ENCODE results near the gene TIAM2. TPM values are rescaled to one million over a fixed set of nuclear protein-coding genes. Genes with fewer than 3 reads are reported as not detected.
"Not testable (repeated sequence)": the region's sequence is repeated elsewhere in the genome, so short reads cannot be mapped to it uniquely, and the experiment has no call there.

TIAM2 gene
- total RNA-seq, 2 donors from 2014 or later: 9.3 to 10.3 TPM

GRCh38 chr6:155216312-155217046 is 221.4 kb downstream of the TIAM2 start:
- H3K27ac ChIP-seq: no peak overlapping the region
- no peaks in the 10 kb centered on the region for H3K4me1 ChIP-seq
- no peak for TF ChIP-seq CTCF (IDR thresholded peaks at IDR 0.05)
- no peaks in the 10 kb centered on the region for H3K9me3 ChIP-seq
- no peaks in the 10 kb centered on the region for H3K27me3 ChIP-seq
- no peak overlapping the region for H3K4me3 ChIP-seq
- DNase-seq (ENCODE audit: low spot score): no peak
- H3K36me3 ChIP-seq: no peaks in the 10 kb centered on the region

DNA sequence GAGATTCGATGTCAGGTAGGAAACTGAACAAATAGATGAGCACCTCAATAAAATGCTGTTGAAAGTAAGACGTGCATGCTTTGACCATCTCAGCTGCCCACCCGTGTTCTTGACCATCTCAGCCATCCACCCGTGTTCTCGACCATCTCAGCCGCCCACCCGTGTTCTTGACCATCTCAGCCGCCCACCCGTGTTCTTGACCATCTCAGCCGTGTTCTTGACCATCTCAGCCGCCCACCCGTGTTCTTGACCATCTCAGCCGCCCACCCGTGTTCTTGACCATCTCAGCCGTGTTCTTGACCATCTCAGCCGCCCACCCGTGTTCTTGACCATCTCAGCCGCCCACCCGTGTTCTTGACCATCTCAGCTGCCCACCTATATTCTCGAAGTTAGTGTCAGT is 223.6 kb downstream of the TIAM2 start:
- not testable (repeated sequence) for H3K9me3 ChIP-seq; H3K36me3 ChIP-seq; H3K27ac ChIP-seq; H3K4me1 ChIP-seq; DNase-seq (ENCODE audit: low spot score); H3K4me3 ChIP-seq; H3K27me3 ChIP-seq

DNA sequence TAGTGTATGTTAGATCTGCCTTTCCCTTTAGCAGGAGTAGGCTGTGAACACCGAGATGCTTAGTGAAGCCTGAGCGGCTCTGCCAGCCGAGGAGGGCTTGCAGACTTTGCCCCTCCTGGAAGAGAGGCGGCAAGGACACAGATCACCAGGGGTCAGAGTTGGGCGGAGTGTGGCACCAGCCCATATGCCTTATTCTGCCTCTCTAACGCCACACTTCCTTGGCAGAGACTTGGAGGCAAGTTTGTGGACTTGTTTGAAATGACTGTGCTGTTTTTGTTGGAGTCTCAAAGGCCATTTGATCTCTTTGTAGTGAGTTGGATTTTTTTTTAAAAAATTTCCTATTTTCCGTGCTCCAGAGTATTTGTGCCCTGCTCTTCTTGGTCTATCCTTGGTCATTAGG is 224.2 kb downstream of the TIAM2 start:
- Histone ChIP-seq H3K4me1 (no peaks in the 10 kb centered on the region), H3K4me3 (no peak overlapping the region), H3K9me3 (no peaks in the 10 kb centered on the region), H3K36me3 (no peaks in the 10 kb centered on the region), H3K27ac (no peak overlapping the region), H3K27me3 (no peaks in the 10 kb centered on the region)
- TF ChIP-seq CTCF (IDR thresholded peaks at IDR 0.05): no peak
- no peak for DNase-seq (ENCODE audit: low spot score)

GRCh38 chr6:155219858-155220301 is 224.8 kb downstream of the TIAM2 start:
- Histone ChIP-seq H3K4me3 (no peak overlapping the region), H3K27ac (no peak overlapping the region), H3K4me1 (no peaks in the 10 kb centered on the region), H3K36me3 (no peaks in the 10 kb centered on the region), H3K9me3 (no peaks in the 10 kb centered on the region), H3K27me3 (no peaks in the 10 kb centered on the region)
- no peak for DNase-seq (ENCODE audit: low spot score)
- TF ChIP-seq CTCF (IDR thresholded peaks at IDR 0.05): no peak

- H3K4me1 ChIP-seq: no peaks in the 10 kb centered on the region
- TF ChIP-seq CTCF (IDR thresholded peaks at IDR 0.05): no peak
- no peaks in the 10 kb centered on the region for H3K27me3 ChIP-seq
- DNase-seq (ENCODE audit: low spot score): no peak
- H3K9me3 ChIP-seq: no peaks in the 10 kb centered on the region
- no peaks in the 10 kb centered on the region for H3K36me3 ChIP-seq
- no peak overlapping the region for H3K4me3 ChIP-seq
- no peak overlapping the region for H3K27ac ChIP-seq
Measured at GRCh38 chr6:155221086-155221485, 226.0 kb downstream of the TIAM2 start.

GRCh38 chr6:155222506-155222905 is 227.4 kb downstream of the TIAM2 start:
- Histone ChIP-seq H3K27ac (no peak overlapping the region), H3K27me3 (no peaks in the 10 kb centered on the region), H3K4me3 (no peak overlapping the region), H3K36me3 (no peaks in the 10 kb centered on the region), H3K9me3 (no peaks in the 10 kb centered on the region), H3K4me1 (no peaks in the 10 kb centered on the region)
- DNase-seq (ENCODE audit: low spot score): no peak
- no peak for TF ChIP-seq CTCF (IDR thresholded peaks at IDR 0.05)

Measured in right atrium auricular region (tissue), 2 donors.